Esophagus muscularis mucosa (tissue), 3 donors: ENCODE measurements around the gene PCDHAC2.

Experiments
- CTCF ChIP-seq, 3 experiments: fragments of 200-600 bp in 2 of 3; fragments of 450-650 bp in 1 of 3; sonication (generic) in 2 of 3; IDR thresholded peaks; one replicate each; pipeline ENCODE4 v1.5.1; 2017 to 2019; ENCODE audit warnings: antibody characterized with exemption in 3 of 3, mild to moderate bottlenecking in 2 of 3, moderate library complexity in 1 of 3
- POLR2AphosphoS5 ChIP-seq, 2 donors: sonication (generic); formaldehyde crosslinking; IDR thresholded peaks; one replicate each; pipeline ENCODE4 v1.6.1; 2017; ENCODE audit warnings: antibody characterized with exemption in 2 of 2

GRCh38 chr5:140989254-140990020, 23.2 kb downstream of the PCDHAC2 start:
- no peak for TF ChIP-seq CTCF (IDR thresholded peaks at IDR 0.05)
- TF ChIP-seq POLR2AphosphoS5 (IDR thresholded peaks at IDR 0.05), result no peak
